ENCODE results near the gene SRGAP1.

The SRGAP1 gene

GRCh38 chr12:64004641-64005040 lies 160.1 kb downstream of the SRGAP1 start:
- no peaks in the 10 kb centered on the region for H3K79me2 ChIP-seq (ENCODE audit: insufficient read depth, low read length)
- H3K9me3 ChIP-seq (ENCODE audit: low read length): no peaks in the 10 kb centered on the region
- H2AFZ ChIP-seq (ENCODE audit: low read length): no peak overlapping the region
- no peaks in the 10 kb centered on the region for H4K20me1 ChIP-seq (ENCODE audit: insufficient read depth, low read length)
- H3K4me3 ChIP-seq (ENCODE audit: low read depth, low read length, poor library complexity, severe bottlenecking): no peak overlapping the region
- H3K36me3 ChIP-seq (ENCODE audit: insufficient read depth, low read length): no peaks in the 10 kb centered on the region
- H3F3A ChIP-seq (ENCODE audit: insufficient read depth, low read length): no peaks in the 10 kb centered on the region
- no peak overlapping the region for H3K27ac ChIP-seq (ENCODE audit: low read depth, low read length, poor library complexity, severe bottlenecking)
- TF ChIP-seq CTCF (IDR thresholded peaks at IDR 0.05; ENCODE audit: low read length): no peak
- no peak for TF ChIP-seq EZH2 (IDR thresholded peaks at IDR 0.05; ENCODE audit: borderline replicate concordance, low read length)
- no peak overlapping the region for H3K9ac ChIP-seq (ENCODE audit: low read length)
- no peak overlapping the region for H3K4me2 ChIP-seq (ENCODE audit: low read length)
- no peaks in the 10 kb centered on the region for H3K4me1 ChIP-seq (ENCODE audit: insufficient read depth, low read length, severe bottlenecking)
- no peaks in the 10 kb centered on the region for H3K9me2 ChIP-seq (ENCODE audit: low read depth, low read length)
- H3K27me3 ChIP-seq (ENCODE audit: insufficient read depth, low read length): no peaks in the 10 kb centered on the region

- no peaks in the 10 kb centered on the region for H3K9me3 ChIP-seq (ENCODE audit: low read length)
- no peaks in the 10 kb centered on the region for H3K4me1 ChIP-seq (ENCODE audit: insufficient read depth, low read length, severe bottlenecking)
- no peak overlapping the region for H3K27ac ChIP-seq (ENCODE audit: low read depth, low read length, poor library complexity, severe bottlenecking)
- H2AFZ ChIP-seq (ENCODE audit: low read length): no peak overlapping the region
- no peaks in the 10 kb centered on the region for H3F3A ChIP-seq (ENCODE audit: insufficient read depth, low read length)
- H3K79me2 ChIP-seq (ENCODE audit: insufficient read depth, low read length): no peaks in the 10 kb centered on the region
- no peak overlapping the region for H3K9ac ChIP-seq (ENCODE audit: low read length)
- no peaks in the 10 kb centered on the region for H4K20me1 ChIP-seq (ENCODE audit: insufficient read depth, low read length)
- H3K27me3 ChIP-seq (ENCODE audit: insufficient read depth, low read length): no peaks in the 10 kb centered on the region
- H3K4me2 ChIP-seq (ENCODE audit: low read length): no peak overlapping the region
- TF ChIP-seq EZH2 (IDR thresholded peaks at IDR 0.05; ENCODE audit: borderline replicate concordance, low read length): no peak
- no peak for TF ChIP-seq CTCF (IDR thresholded peaks at IDR 0.05; ENCODE audit: low read length)
- H3K36me3 ChIP-seq (ENCODE audit: insufficient read depth, low read length): no peaks in the 10 kb centered on the region
- no peak overlapping the region for H3K4me3 ChIP-seq (ENCODE audit: low read depth, low read length, poor library complexity, severe bottlenecking)
- no peaks in the 10 kb centered on the region for H3K9me2 ChIP-seq (ENCODE audit: low read depth, low read length)
These were observed 161.8 kb downstream of the SRGAP1 start for GRCh38 chr12:64006211-64006825.

- H3K4me3 ChIP-seq (ENCODE audit: low read depth, low read length, poor library complexity, severe bottlenecking): no peak overlapping the region
These were observed 163.4 kb downstream of the SRGAP1 start for GRCh38 chr12:64007853-64008252.

More at GRCh38 chr12:64007853-64008252, 163.4 kb downstream of the SRGAP1 start:
- TF ChIP-seq CTCF (IDR thresholded peaks at IDR 0.05; ENCODE audit: low read length) (no peak), EZH2 (IDR thresholded peaks at IDR 0.05; ENCODE audit: borderline replicate concordance, low read length) (no peak)
- no peaks in the 10 kb centered on the region for H3K36me3 ChIP-seq (ENCODE audit: insufficient read depth, low read length)
- H3K9ac ChIP-seq (ENCODE audit: low read length): no peak overlapping the region
- no peaks in the 10 kb centered on the region for H4K20me1 ChIP-seq (ENCODE audit: insufficient read depth, low read length)
- H3K9me2 ChIP-seq (ENCODE audit: low read depth, low read length): no peaks in the 10 kb centered on the region
- no peaks in the 10 kb centered on the region for H3K79me2 ChIP-seq (ENCODE audit: insufficient read depth, low read length)
- H2AFZ ChIP-seq (ENCODE audit: low read length): no peak overlapping the region
- H3K4me2 ChIP-seq (ENCODE audit: low read length): no peak overlapping the region
- no peaks in the 10 kb centered on the region for H3K4me1 ChIP-seq (ENCODE audit: insufficient read depth, low read length, severe bottlenecking)
- H3F3A ChIP-seq (ENCODE audit: insufficient read depth, low read length): no peaks in the 10 kb centered on the region
- no peaks in the 10 kb centered on the region for H3K9me3 ChIP-seq (ENCODE audit: low read length)
- H3K27ac ChIP-seq (ENCODE audit: low read depth, low read length, poor library complexity, severe bottlenecking): no peak overlapping the region
- no peaks in the 10 kb centered on the region for H3K27me3 ChIP-seq (ENCODE audit: insufficient read depth, low read length)

Data from OCI-LY1 (cell line).